Uterus (tissue), 2 donors: Measurements from ENCODE around the gene ZNF524.
A peak's percentile ranks its signal among the peaks of the same experiment; 100 is the strongest.

Experiments
- POLR2A ChIP-seq, 2 donors: fragments of 450-650 bp; IDR thresholded peaks; one replicate each; pipeline ENCODE4 v1.6.1; 2016; ENCODE audit warnings: antibody characterized with exemption in 2 of 2, mild to moderate bottlenecking in 1 of 2, moderate library complexity in 1 of 2
- TF ChIP-seq, protein P1 (sequence below), 4 experiments: fragments of 200-600 bp in 2 of 4; fragments of 450-650 bp in 2 of 4; sonication (generic) in 2 of 4; IDR thresholded peaks; one replicate each; pipeline ENCODE4 v1.5.1; 2016 to 2019; ENCODE audit warnings: antibody characterized with exemption in 4 of 4, mild to moderate bottlenecking in 2 of 4, moderate library complexity in 1 of 4

DNA sequence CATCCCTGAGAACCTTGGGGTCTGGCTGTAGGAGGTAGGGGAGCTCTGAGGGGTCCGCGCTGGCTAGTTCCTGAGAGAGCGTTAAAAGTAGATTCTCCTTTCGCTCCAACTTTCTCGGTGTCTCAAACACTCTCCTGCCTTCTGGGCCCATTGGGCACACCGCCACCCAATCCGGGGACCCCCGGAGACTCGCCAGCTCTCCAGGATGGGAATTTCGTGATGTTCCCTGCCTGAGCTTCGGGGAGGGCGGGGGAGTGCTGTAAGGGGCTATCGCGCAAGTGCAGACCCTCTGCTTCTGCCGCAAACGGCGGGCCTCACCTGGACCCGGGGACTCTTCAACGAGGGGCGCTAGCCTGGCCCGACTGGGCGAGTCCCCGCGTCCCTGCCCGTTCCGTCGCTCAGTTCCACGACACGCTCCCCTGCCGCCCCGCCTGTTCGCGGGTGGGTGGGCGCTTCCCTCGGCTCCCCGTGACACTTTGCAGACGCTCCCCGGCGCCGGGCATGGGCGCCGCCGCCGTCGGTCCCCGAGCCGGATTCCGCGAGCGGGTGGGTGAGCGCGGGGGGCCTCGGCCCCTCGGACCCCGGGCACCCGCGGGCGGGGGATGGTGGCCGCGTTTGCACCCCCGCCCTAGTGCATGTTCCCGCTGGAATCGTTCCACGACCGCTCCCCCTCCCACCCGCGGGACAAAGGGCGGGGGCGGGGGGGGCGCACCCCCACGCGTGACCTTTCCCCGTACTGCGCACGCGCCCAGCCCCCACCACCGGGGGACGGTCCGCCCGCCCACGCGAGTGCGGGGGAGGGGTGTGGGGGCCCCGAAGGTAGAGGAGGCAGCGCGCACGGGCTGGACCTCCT lies 47.9 kb downstream of the ZNF524 start, which contains the start of gene CCDC106:
- TF ChIP-seq, protein P1, sequence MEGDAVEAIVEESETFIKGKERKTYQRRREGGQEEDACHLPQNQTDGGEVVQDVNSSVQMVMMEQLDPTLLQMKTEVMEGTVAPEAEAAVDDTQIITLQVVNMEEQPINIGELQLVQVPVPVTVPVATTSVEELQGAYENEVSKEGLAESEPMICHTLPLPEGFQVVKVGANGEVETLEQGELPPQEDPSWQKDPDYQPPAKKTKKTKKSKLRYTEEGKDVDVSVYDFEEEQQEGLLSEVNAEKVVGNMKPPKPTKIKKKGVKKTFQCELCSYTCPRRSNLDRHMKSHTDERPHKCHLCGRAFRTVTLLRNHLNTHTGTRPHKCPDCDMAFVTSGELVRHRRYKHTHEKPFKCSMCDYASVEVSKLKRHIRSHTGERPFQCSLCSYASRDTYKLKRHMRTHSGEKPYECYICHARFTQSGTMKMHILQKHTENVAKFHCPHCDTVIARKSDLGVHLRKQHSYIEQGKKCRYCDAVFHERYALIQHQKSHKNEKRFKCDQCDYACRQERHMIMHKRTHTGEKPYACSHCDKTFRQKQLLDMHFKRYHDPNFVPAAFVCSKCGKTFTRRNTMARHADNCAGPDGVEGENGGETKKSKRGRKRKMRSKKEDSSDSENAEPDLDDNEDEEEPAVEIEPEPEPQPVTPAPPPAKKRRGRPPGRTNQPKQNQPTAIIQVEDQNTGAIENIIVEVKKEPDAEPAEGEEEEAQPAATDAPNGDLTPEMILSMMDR (IDR thresholded peaks at IDR 0.05), result peak in 1 of 4 experiments; percentile 12
- peak in 1 of 2 donors; percentile 23 for TF ChIP-seq POLR2A (IDR thresholded peaks at IDR 0.05)
